ENCODE results near the gene PITHD1. TPM values are rescaled to one million over a fixed set of nuclear protein-coding genes. Genes with fewer than 3 reads are reported as not detected.

The PITHD1 gene
- total and polyA plus RNA-seq, 2 of the 8 experiments (the other 6 are each of a cell fraction or from before 2014, with no cell fraction given) = 67.4 to 68.8 TPM

DNA sequence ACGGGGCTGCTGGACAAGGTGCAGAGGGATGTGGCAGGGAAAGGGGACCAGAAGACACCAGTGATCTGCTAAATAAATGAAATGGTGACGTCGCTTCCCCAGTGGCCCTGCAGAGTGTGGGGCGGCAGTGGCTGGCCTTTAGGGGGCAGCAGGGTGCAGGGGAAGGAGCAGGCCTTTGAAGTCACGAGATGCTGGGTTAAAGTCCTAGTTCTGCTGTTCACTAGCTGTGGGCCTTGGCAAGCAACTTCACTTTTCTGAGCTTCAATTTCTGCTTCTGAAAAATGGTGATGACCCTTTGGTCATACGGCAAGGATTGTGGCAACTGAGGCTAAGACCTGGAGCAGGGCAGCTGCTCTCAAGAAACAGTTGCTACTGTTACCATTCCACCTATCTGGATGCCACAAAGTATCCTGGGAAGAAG, 31.5 kb downstream of the PITHD1 start:
- Histone ChIP-seq H4K20me1 (replicated peaks in 1 of 2; ENCODE audit: control insufficient read depth in 1 of 2, insufficient read depth in 2 of 2, low read length in 2 of 2) (peaks cover 0 to 2% of the 10 kb centered on the region in 2 experiments), H3K27me3 (replicated peaks in 1 of 4; ENCODE audit: control insufficient read depth in 3 of 4, extremely low read depth in 1 of 4, insufficient read depth in 3 of 4, low read length in 3 of 4) (no peaks in the 10 kb centered on the region), H3K56ac (replicated peaks; ENCODE audit: insufficient read length, low read depth, low read length) (no peak overlapping the region), H3K36me3 (ENCODE audit: control insufficient read depth in 2 of 4, insufficient read depth in 4 of 4, low read length in 3 of 4) (peaks cover 0 to 4% (median 1%) of the 10 kb centered on the region in 4 experiments; a peak in 2 of 8 replicates), H2AFZ (ENCODE audit: low read length) (no peak overlapping the region), H3K4ac (replicated peaks; ENCODE audit: insufficient read length, low read depth, low read length) (no peak overlapping the region), H3K79me1 (ENCODE audit: low read depth, low read length) (no peaks in the 10 kb centered on the region), H2BK15ac (ENCODE audit: low read length) (no peak overlapping the region), H3K79me2 (ENCODE audit: control insufficient read depth in 1 of 2, insufficient read depth in 2 of 2, low read length in 2 of 2) (no peaks in the 10 kb centered on the region), H4K91ac (replicated peaks; ENCODE audit: insufficient read length, low read length) (no peak overlapping the region), H3K4me2 (ENCODE audit: insufficient read depth in 1 of 2, low read depth in 2 of 2, low read length in 2 of 2) (no peak overlapping the region), H3K14ac (ENCODE audit: insufficient read length) (no peak overlapping the region), H3K27ac (ENCODE audit: low read depth, low read length) (no peak overlapping the region), H4K8ac (ENCODE audit: extremely low read depth, insufficient read depth, low read length) (no peak overlapping the region), H3K23ac (ENCODE audit: insufficient read length) (no peak overlapping the region), H3K18ac (ENCODE audit: extremely low read depth, low read length) (no peak overlapping the region), H3K9ac (replicated peaks in 1 of 4; ENCODE audit: extremely low read depth in 1 of 4, low read depth in 3 of 4, low read length in 3 of 4) (no peak overlapping the region), H2BK20ac (ENCODE audit: low read length) (no peak overlapping the region), H2BK5ac (ENCODE audit: low read depth, low read length) (no peak overlapping the region), H3K23me2 (ENCODE audit: low read depth, low read length) (no peaks in the 10 kb centered on the region), H2AK5ac (ENCODE audit: low read depth, low read length) (no peak overlapping the region), H4K5ac (ENCODE audit: insufficient read length, low read depth, low read length) (no peak overlapping the region), H2BK12ac (ENCODE audit: low read depth, low read length) (no peak overlapping the region), H3K4me1 (replicated peaks in 1 of 4; ENCODE audit: control insufficient read depth in 3 of 4, insufficient read depth in 4 of 4, low read length in 3 of 4) (peaks cover 0 to 1% (median 0%) of the 10 kb centered on the region in 4 experiments; a peak in 2 of 7 replicates), H3K4me3 (ENCODE audit: extremely low read depth in 1 of 4, insufficient read depth in 2 of 4, low read depth in 3 of 4, low read length in 4 of 4) (no peak overlapping the region), H3K9me3 (ENCODE audit: insufficient read depth in 2 of 2, low read depth in 1 of 2, low read length in 1 of 2) (no peaks in the 10 kb centered on the region), H2BK120ac (replicated peaks; ENCODE audit: low read depth, low read length) (no peak overlapping the region)
- POLR2A ChIA-PET (ENCODE audit: partially characterized antibody) = interaction anchor here (0.8 to 1.6 kb wide), 5 partner anchors 9 to 119 kb away, joined by 3 to 4 read pairs (median 4); partner anchors contain the start of genes GALE and RPL11
- peak; percentile 88 for FAIRE-seq
- peak in 1 of 2 experiments; percentile 86 for DNase-seq (ENCODE audit: low read depth in 1 of 2, low spot score in 2 of 2)
- WGBS, 2 experiments (ENCODE audit: extremely low coverage in 1 of 2, insufficient coverage in 1 of 2, insufficient read length in 1 of 2, insufficient replicate concordance in 2 of 2, low coverage in 1 of 2, low lambda C conversion rate in 2 of 2, missing lambda C conversion rate in 1 of 2) = 23% methylated on average over 6 of the region's 6 CpGs; no CpG with 5 or more reads in 1 of the 2 experiments
- CTCF ChIA-PET (ENCODE audit: partially characterized antibody) = interaction anchor here (0.5 to 6.5 kb wide), 26 partner anchors 9 to 383 kb away, joined by 3 to 99 read pairs (median 6); partner anchors contain the start of genes FUCA1, GALE and HMGCL
- TF ChIP-seq ATF2 (IDR thresholded peaks at IDR 0.05; ENCODE audit: low read length) (peak; percentile 97), CTCF (IDR thresholded peaks at IDR 0.05; ENCODE audit: control extremely low read depth in 1 of 3, insufficient read depth in 1 of 3, low read depth in 1 of 3, low read length in 3 of 3) (peak; percentile 90 to 97 (median 96))
- TF ChIP-seq, protein P1, sequence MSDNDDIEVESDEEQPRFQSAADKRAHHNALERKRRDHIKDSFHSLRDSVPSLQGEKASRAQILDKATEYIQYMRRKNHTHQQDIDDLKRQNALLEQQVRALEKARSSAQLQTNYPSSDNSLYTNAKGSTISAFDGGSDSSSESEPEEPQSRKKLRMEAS (IDR thresholded peaks at IDR 0.05) = 0 out of 2 replicates have a peak, but pooled peaks have one; percentile 37
